Left colon (tissue), 2 donors: Measurements from ENCODE around the gene PRR12. TPM values are rescaled to one million over a fixed set of nuclear protein-coding genes. Genes with fewer than 3 reads are reported as not detected.

Experiments
- total RNA-seq, 2 donors: library from RNA; stranded (reverse); fragmentation: NEBNext Ultra II Directional; extraction: Animal tissue kit (Norgen Biotek cat#: 25700); gene quantifications; one replicate each; pipeline ENCODE4 v1.2.1, GENCODE V29; 2021
- donor health status: DM: no; HTN: no; CAD: no.
- donor health status: DM: yes; HTN: yes; CAD: no.

PRR12 gene
- total RNA-seq, 2 donors from 2014 or later, result 20.5 to 26.4 TPM

Other genes starting within 250 kb of the PRR12 start
- 10 to 100 TPM; 11.8 to 18.0 TPM for gene TEAD2, start 228.8 kb upstream of the PRR12 start, total RNA-seq
- gene DKKL1, start 227.3 kb upstream of the PRR12 start, total RNA-seq, result not detected
- not detected for gene KASH5, start 202.9 kb upstream of the PRR12 start, total RNA-seq
- not detected for gene PTH2, start 167.7 kb upstream of the PRR12 start, total RNA-seq
- gene GFY, start 165.8 kb upstream of the PRR12 start, total RNA-seq, result not detected
- gene SLC17A7, start 149.7 kb upstream of the PRR12 start, total RNA-seq, result under 1 TPM; 0.24 to 0.81 TPM
- 10 to 100 TPM; 62.9 to 74.1 TPM for gene PIH1D1, start 139.4 kb upstream of the PRR12 start, total RNA-seq
- 10 to 100 TPM; 24.9 to 31.5 TPM for gene ALDH16A1, start 138.0 kb upstream of the PRR12 start, total RNA-seq
- 1 to 10 TPM; 3.4 to 6.4 TPM for gene FLT3LG, start 117.0 kb upstream of the PRR12 start, total RNA-seq
- 1,000 to 10,000 TPM; 2,164 to 2,325 TPM for gene RPL13A, start 103.6 kb upstream of the PRR12 start, total RNA-seq
- 1,000 to 10,000 TPM; 1,501 to 1,657 TPM for gene RPS11, start 94.7 kb upstream of the PRR12 start, total RNA-seq
- 100 to 1,000 TPM; 411 to 508 TPM for gene FCGRT, start 78.5 kb upstream of the PRR12 start, total RNA-seq
- gene RCN3, start 63.2 kb upstream of the PRR12 start, total RNA-seq, result 10 to 100 TPM; 18.2 to 21.7 TPM
- gene NOSIP, start 10.6 kb upstream of the PRR12 start, total RNA-seq, result 10 to 100 TPM; 62.8 to 66.4 TPM
- 10 to 100 TPM; 22.4 to 26.1 TPM for gene PRRG2, start 9.9 kb upstream of the PRR12 start, total RNA-seq
- 10 to 100 TPM; 41.7 to 76.6 TPM for gene RRAS, start 49.0 kb downstream of the PRR12 start, total RNA-seq
- 10 to 100 TPM; 60.9 to 62.7 TPM for gene SCAF1, start 51.0 kb downstream of the PRR12 start, total RNA-seq
- 10 to 100 TPM; 69.0 to 83.1 TPM for gene IRF3, start 74.7 kb downstream of the PRR12 start, total RNA-seq
- 10 to 100 TPM; 13.8 to 14.9 TPM for gene BCL2L12, start 74.8 kb downstream of the PRR12 start, total RNA-seq
- 10 to 100 TPM; 66.7 to 83.9 TPM for gene PRMT1, start 86.1 kb downstream of the PRR12 start, total RNA-seq
- gene ADM5, start 98.4 kb downstream of the PRR12 start, total RNA-seq, result 1 to 10 TPM in 1 of 2 donors, under 1 TPM in 1; 0.98 to 1.1 TPM
- 1 to 10 TPM; 1.5 to 2.0 TPM for gene CPT1C, start 99.9 kb downstream of the PRR12 start, total RNA-seq
- under 1 TPM; 0.21 to 0.22 TPM for gene TSKS, start 172.1 kb downstream of the PRR12 start, total RNA-seq
- gene AP2A1, start 175.8 kb downstream of the PRR12 start, total RNA-seq, result 10 to 100 TPM; 71.2 to 72.9 TPM
- gene FUZ, start 222.1 kb downstream of the PRR12 start, total RNA-seq, result 1 to 10 TPM; 7.6 to 10.0 TPM
- gene MED25, start 227.1 kb downstream of the PRR12 start, total RNA-seq, result 10 to 100 TPM; 52.6 to 52.8 TPM